ENCODE data around the gene IFITM2. TPM values are rescaled to one million over a fixed set of nuclear protein-coding genes. Genes with fewer than 3 reads are reported as not detected.

The IFITM2 gene
- total and polyA plus RNA-seq, 2 experiments from 2014 or later, result 59.2 to 504 TPM

DNA sequence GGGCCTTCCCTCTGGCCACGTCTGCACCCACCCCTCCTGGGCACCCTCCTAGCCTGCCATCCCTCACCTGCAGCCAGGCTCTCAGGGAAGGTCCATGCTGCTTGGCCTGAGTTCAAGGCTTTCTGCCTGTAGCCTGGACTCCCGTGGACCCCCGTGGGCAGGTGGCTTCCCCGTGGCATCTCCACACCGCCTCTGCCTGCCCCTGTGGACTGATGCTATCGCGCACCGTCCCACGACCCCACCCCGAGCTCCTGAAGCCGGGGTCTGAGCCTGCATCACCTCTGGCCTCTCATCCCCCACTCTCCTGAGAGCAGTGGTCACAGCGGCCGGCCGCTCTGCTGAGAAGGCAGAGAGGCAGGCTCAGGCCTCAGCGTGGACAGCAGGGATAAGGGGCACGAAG is 12.8 kb upstream of the IFITM2 start:
- H3K9me3 ChIP-seq (ENCODE audit: low read depth), result no peaks in the 10 kb centered on the region
- H3K36me3 ChIP-seq (replicated peaks; ENCODE audit: insufficient read depth, low read depth), result no peaks in the 10 kb centered on the region
- H3K27ac ChIP-seq, result no peak overlapping the region
- no peak for DNase-seq (ENCODE audit: low spot score)
- H2AFZ ChIP-seq, result no peak overlapping the region
- no peak overlapping the region for H3K4me2 ChIP-seq
- TF ChIP-seq EZH2phosphoT487 (IDR thresholded peaks at IDR 0.05; ENCODE audit: low read depth, severe bottlenecking, unreplicated experiment), result no peak
- TF ChIP-seq, protein P1, sequence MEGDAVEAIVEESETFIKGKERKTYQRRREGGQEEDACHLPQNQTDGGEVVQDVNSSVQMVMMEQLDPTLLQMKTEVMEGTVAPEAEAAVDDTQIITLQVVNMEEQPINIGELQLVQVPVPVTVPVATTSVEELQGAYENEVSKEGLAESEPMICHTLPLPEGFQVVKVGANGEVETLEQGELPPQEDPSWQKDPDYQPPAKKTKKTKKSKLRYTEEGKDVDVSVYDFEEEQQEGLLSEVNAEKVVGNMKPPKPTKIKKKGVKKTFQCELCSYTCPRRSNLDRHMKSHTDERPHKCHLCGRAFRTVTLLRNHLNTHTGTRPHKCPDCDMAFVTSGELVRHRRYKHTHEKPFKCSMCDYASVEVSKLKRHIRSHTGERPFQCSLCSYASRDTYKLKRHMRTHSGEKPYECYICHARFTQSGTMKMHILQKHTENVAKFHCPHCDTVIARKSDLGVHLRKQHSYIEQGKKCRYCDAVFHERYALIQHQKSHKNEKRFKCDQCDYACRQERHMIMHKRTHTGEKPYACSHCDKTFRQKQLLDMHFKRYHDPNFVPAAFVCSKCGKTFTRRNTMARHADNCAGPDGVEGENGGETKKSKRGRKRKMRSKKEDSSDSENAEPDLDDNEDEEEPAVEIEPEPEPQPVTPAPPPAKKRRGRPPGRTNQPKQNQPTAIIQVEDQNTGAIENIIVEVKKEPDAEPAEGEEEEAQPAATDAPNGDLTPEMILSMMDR (IDR thresholded peaks at IDR 0.05; ENCODE audit: poor library complexity), result no peak
- no peak for TF ChIP-seq EZH2 (IDR thresholded peaks at IDR 0.05; ENCODE audit: borderline replicate concordance)
- H4K20me1 ChIP-seq (ENCODE audit: insufficient read depth, poor library complexity, severe bottlenecking), result no peaks in the 10 kb centered on the region
- no peak overlapping the region for H3K4me3 ChIP-seq
- no peaks in the 10 kb centered on the region for H3K79me2 ChIP-seq
- no peaks in the 10 kb centered on the region for H3K27me3 ChIP-seq
- WGBS (ENCODE audit: low lambda C conversion rate, missing lambda C conversion rate), result 93% methylated on average over 12 of the region's 16 CpGs
- peaks cover 8% of the 10 kb centered on the region for H3K4me1 ChIP-seq (ENCODE audit: insufficient read depth)
- H3K9me2 ChIP-seq (replicated peaks; ENCODE audit: insufficient read depth), result no peaks in the 10 kb centered on the region

DNA sequence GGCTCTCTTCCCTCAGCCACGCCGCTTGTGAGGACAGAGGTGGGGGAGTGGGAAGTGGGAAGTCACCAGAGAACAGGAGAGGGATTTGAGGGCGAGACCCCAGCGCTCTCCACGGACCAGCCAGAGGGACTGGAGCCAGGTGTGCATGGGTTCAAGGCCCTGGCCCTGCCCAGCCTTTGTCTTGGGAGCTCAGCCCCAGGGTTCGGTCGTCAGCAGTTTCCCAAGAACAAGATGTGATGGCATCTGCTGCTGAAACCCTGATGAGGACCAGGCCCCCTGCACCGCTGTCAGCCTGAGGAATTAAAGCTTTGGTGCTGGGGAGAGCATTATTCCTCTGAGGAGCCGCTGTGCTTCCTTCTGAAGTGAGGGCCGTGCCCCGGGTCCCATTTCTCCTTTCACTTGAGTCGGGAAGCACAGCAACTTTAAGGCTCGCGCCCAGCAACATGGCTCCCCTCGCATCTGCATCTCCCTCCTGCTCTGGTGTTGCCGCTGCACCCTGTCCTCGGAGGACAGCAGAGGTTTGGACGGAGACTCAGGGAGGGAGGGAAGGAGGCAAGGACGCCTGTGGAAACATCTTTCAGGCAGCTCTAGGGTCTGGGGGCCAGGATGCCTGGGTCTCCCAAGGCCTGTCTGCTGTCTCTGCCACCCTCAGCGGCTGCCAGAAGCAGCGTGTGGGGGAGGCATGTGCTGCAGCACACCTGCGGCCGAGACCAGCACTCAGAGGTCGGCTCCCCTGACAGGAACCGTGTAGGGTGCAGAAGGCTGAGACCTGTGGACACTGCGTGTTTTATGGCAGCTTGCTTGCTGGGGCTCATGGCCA is 12.1 kb upstream of the IFITM2 start:
- H3K79me2 ChIP-seq, result no peaks in the 10 kb centered on the region
- no peaks in the 10 kb centered on the region for H3K36me3 ChIP-seq (replicated peaks; ENCODE audit: insufficient read depth, low read depth)
- no peaks in the 10 kb centered on the region for H3K27me3 ChIP-seq
- H4K20me1 ChIP-seq (ENCODE audit: insufficient read depth, poor library complexity, severe bottlenecking), result no peaks in the 10 kb centered on the region
- no peak overlapping the region for H3K27ac ChIP-seq
- H3K4me2 ChIP-seq, result no peak overlapping the region
- no peaks in the 10 kb centered on the region for H3K9me3 ChIP-seq (ENCODE audit: low read depth)
- TF ChIP-seq EZH2phosphoT487 (IDR thresholded peaks at IDR 0.05; ENCODE audit: low read depth, severe bottlenecking, unreplicated experiment) (no peak), EZH2 (IDR thresholded peaks at IDR 0.05; ENCODE audit: borderline replicate concordance) (no peak)
- TF ChIP-seq, protein P1 (IDR thresholded peaks at IDR 0.05; ENCODE audit: poor library complexity), result no peak
- no peak for DNase-seq (ENCODE audit: low spot score)
- no peak overlapping the region for H3K4me3 ChIP-seq
- 79% methylated on average over 26 of the region's 26 CpGs for WGBS (ENCODE audit: low lambda C conversion rate, missing lambda C conversion rate)
- no peak overlapping the region for H2AFZ ChIP-seq
- H3K9me2 ChIP-seq (replicated peaks; ENCODE audit: insufficient read depth), result no peaks in the 10 kb centered on the region
- peaks cover 4% of the 10 kb centered on the region for H3K4me1 ChIP-seq (ENCODE audit: insufficient read depth)

DNA sequence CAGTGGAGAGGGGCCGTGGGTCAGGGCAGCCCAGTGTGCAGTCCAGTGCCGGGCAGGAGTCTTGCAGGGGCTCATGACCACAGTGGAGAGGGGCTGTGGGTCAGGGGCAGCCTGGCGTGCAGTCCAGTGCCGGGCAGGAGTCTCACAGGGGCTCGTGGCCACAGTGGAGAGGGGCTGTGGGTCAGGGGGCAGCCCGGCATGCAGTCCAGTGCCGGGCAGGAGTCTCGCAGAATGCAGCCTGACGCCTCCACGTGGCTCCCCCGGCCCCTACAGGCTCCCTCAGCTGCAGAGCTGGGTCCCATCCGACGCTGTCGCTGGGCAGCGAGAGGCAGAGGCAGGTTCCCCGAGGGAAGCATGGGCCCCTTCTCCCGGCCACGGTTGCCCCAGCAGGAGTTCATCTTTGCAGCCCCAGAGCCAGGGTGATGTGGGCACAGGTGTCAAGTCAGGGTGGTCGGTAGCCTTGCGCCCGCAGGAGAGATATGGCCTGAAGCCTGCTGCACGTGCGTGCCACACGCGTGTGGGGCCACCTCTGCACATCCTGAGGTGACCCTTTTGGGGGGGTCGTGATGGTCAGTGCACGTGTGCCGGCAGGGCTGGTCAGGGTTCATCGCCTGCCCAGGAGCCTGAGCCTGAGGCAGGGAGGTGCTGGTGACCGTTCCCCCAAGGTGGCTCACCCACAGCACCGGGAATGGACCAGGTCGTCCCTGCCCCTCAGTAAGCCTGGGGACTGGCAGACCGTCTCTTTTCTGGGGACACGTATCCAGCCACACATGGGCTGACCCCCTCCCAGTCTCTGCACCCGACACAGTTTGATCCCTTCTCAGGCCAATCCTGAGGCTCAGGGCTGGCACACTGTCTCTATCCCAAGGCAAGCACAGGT is 11.2 kb upstream of the IFITM2 start:
- H2AFZ ChIP-seq, result no peak overlapping the region

More for the DNA sequence above, 11.2 kb upstream of the IFITM2 start:
- no peak overlapping the region for H3K4me3 ChIP-seq
- WGBS (ENCODE audit: low lambda C conversion rate, missing lambda C conversion rate), result 93% methylated on average over 35 of the region's 35 CpGs
- peaks cover 3% of the 10 kb centered on the region for H3K4me1 ChIP-seq (ENCODE audit: insufficient read depth)
- H3K79me2 ChIP-seq, result no peaks in the 10 kb centered on the region
- no peaks in the 10 kb centered on the region for H3K36me3 ChIP-seq (replicated peaks; ENCODE audit: insufficient read depth, low read depth)
- H3K27ac ChIP-seq, result no peak overlapping the region
- H4K20me1 ChIP-seq (ENCODE audit: insufficient read depth, poor library complexity, severe bottlenecking), result no peaks in the 10 kb centered on the region
- no peak overlapping the region for H3K4me2 ChIP-seq
- DNase-seq (ENCODE audit: low spot score), result no peak
- TF ChIP-seq, protein P1 (IDR thresholded peaks at IDR 0.05; ENCODE audit: poor library complexity), result no peak
- TF ChIP-seq EZH2phosphoT487 (IDR thresholded peaks at IDR 0.05; ENCODE audit: low read depth, severe bottlenecking, unreplicated experiment), result no peak
- TF ChIP-seq EZH2 (IDR thresholded peaks at IDR 0.05; ENCODE audit: borderline replicate concordance), result no peak
- H3K27me3 ChIP-seq, result no peaks in the 10 kb centered on the region
- no peaks in the 10 kb centered on the region for H3K9me2 ChIP-seq (replicated peaks; ENCODE audit: insufficient read depth)
- H3K9me3 ChIP-seq (ENCODE audit: low read depth), result no peaks in the 10 kb centered on the region

Data from hepatocyte (in vitro differentiated cells).